Stimulated activated CD8-positive, alpha-beta memory T cell treated with anti-CD3 and anti-CD28 coated beads, Interleukin-7, amount 100 ng/mL, for 24 hours (primary cell): ENCODE data around the gene TXNRD2.
"Not testable (repeated sequence)": the region's sequence is repeated elsewhere in the genome, so short reads cannot be mapped to it uniquely, and the experiment has no call there.

Experiments
- DNase-seq: peaks from one replicate; pipeline ENCODE4 v3.0.0-alpha.2; 2020; ENCODE audit warnings: low read depth

Gene TXNRD2

DNA sequence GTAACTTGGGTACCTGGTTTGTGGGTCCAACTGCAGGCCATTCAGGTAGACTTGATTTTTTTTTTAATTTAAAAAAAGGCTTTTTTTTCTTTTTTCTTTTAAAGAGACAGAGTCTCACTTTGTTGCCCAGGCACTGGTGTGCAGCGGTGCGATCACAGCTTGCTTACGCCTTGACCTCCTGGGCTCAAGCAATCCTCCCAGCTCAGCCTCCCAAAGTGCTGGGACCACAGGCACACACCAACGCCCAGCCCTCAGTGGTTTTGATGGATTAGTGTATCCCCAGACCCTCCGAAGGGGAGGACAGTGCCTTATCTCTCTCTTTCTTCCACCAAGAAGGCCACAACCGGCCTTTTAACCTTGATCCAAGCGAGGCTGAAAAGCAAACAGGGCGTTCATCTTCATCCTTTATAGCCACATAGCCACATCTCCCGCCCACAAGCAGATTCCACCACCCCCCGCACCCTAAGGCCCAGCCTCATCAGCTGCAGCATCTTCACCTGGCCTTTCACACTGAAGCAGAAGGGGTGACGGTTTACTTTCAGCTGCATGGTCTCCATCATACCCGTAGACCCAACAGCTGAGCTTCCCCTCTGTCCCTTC lies 17.6 kb downstream of the TXNRD2 start:
- DNase-seq, result no peak

DNA sequence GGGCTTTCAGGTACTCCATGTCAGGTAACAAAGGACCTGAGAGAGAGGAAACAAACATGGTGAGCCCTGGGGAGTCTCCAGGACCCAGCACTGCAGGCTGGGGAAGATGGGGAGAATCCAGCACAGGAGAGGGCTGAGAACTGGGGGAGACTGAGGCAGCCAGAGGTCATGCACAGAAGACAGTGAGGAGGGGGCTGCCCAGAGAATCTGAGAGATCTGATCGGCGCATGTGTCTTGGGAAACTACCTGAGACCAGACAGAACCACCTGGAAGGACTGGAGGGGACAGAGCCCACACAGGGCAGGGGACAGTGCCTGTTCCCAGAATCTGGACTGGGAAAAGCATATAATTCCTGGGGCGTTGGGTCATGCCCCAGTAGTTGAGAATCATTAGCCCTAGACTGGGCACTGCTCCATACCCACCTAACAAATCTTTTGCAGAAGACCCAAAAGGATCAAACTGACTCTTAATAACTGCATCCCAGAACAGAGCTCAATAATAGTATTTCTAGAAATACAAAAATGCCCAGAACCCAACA lies 20.0 kb downstream of the TXNRD2 start:
- DNase-seq, result no peak

DNA sequence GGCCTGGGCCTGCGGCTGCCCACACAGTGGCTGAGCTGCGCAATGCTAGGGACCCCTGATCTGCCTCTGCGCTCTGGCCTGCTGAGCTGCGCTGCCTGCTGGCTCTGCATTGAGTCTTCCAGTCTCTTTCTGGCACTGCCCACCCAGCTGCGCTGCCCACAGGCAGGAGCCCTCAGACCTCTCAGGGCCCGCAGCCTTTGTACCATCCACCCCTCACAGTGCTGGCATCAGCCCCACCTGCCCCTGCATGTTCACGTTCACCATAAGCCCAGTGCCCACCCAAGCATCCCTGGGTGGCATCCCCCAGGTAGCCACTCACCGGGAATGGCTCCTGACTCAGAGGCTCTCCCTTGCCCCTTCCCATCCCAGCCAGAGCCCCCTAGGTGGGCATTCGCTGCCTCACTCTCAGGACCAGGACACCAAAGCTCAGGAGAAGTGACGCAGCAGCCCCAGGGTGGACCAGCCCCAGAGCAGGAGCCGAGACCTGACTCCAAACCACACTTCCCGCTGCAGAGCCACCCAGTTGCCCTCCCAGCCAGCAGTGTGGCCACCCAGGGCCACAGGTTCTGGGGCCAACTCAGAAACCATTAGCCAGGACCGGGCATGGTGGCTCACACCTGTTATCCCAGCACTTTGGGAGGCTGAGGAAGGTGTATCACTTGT lies 21.8 kb downstream of the TXNRD2 start:
- no peak for DNase-seq

DNA sequence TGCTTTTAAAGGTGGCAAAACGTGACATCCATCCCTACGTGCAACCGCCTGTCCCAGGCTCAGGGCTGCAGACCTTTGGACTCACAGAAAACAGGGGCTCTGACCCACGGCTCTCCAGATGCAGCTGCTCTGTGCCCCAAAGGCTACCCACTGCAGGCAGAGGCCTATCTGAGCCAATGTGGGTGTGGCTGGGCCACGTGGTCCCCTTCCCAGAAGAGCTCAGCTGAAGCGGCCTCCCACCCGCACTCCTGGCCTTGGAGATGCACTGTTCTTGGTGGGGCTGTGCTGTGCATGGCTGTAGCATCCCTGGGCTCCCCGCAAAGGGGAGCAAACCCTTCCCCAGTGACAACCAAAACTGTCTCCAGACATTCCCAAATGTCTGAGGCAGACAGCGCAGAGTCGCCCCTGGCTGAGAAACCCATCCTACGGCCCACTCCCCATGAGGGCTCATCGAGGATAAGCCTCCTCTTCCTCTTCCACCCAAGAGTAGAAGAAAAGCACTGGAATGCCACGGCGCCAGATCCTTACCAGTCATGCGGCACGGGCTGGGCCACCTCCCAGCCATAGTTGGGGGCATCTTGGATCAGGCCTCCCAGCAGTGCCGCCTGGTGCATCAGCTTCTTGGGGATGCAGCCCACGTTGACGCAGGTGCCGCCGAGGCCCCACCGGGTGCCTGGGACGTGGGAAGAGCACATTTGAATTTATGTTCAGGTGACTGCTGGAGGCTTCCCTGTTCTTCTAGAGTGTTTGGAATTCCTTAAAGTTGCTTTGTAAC lies 23.1 kb downstream of the TXNRD2 start:
- no peak for DNase-seq

DNA sequence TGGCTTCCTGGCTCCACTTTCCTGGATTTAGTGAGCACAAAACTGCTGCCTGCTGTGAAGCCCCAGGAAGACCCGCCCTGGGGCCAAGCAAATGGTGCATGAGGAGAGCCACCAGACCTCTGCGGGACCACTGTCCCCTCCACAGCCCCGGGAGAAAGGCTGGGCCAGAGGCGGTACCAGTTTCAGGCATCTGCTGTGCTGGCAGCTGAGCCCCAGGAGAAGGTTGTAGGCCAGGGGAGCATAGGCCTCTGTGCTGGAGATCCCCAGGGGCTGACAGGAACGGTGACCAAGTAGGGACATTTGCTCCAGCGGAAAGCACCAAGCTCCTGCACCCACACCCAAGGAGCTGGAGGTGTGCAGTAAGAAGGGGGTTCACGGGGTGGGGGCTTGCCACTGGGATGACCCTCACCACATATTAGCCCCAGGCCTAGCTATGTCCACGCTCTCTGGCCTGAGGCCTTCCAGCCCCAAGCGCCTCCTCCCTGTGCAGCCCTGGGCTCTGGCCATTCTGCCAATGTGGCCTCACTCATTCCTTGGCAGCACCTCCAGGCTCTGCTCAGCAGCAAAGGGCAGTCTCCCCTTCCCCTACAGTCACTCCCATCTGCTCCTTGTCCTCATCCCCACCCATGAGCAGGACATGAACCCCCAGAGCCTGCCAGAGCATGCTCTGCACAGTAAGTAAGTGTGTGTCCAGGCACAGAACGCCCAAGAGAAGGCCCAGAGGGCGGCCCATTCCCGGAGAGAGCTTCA lies 24.1 kb downstream of the TXNRD2 start:
- no peak for DNase-seq

DNA sequence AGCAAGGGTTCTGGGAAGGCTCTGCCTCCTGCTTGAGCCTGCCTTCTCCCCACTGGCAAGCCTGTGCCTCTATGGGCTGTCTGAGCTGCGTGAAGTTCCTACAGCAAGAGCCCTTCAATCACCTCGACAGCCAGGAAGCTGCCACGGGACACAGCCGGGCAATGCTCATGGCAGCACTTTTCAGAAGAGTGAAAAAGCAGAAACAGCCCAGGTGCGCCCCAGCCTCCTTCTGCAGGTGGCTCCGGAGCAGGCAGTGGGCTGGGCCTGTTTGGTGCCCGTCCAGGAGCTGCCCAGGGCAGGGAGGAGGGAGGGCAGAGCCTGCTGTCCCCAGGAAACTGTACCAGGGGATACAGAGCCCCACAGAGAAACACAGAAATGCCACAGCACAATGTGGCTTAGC lies 24.7 kb downstream of the TXNRD2 start:
- DNase-seq, result no peak

DNA sequence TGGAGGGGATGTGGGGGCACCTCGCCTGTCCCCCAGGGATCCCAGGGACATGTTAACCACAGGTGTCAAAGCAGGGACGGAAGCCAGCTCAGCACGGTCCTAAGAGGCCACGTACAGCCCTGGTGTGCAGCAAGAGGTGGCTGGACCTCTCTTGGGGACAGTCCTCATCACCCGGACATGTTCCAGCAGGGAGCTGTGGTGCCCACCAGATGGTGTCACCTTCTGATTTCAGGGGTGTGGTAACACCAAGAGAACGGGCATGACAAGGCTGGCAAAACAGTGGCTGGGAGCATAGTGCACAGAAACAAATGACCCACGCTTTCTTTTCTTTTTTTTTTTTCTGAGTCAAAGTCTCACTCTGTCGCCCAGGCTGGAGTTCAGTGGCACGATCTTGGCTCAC lies 25.6 kb downstream of the TXNRD2 start:
- DNase-seq, result no peak

DNA sequence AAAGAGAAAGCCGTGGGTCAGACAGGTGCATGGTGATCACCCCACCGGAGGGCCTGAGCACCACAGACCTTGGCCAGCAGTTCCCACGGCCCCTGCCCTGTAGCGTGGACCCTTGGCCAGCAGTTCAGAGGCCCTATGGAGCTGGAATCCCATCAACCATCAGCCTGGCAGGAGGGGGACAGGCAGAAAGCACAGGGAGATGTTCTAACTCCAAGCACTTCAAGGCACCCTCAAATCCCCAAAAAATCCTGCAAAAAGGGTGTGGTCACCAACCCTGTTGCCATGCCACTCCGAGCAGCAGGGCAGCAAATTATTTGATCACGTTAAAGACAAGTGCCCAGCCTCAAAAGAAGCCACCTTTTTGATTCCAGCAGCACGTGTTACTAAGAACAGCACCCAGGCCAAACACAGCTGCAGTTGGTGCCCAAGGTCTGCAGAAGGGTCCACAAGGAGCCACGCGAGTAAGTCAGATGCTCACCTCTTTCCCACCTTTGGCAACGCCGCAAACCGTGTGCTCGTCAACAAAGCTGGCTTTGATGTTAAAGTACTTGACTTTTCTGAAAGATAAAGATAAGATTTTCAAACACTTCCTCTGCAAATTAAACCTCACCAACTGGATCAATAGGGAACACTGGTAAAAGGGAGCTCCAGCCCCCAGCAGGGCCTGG lies 26.2 kb downstream of the TXNRD2 start:
- DNase-seq, result no peak

DNA sequence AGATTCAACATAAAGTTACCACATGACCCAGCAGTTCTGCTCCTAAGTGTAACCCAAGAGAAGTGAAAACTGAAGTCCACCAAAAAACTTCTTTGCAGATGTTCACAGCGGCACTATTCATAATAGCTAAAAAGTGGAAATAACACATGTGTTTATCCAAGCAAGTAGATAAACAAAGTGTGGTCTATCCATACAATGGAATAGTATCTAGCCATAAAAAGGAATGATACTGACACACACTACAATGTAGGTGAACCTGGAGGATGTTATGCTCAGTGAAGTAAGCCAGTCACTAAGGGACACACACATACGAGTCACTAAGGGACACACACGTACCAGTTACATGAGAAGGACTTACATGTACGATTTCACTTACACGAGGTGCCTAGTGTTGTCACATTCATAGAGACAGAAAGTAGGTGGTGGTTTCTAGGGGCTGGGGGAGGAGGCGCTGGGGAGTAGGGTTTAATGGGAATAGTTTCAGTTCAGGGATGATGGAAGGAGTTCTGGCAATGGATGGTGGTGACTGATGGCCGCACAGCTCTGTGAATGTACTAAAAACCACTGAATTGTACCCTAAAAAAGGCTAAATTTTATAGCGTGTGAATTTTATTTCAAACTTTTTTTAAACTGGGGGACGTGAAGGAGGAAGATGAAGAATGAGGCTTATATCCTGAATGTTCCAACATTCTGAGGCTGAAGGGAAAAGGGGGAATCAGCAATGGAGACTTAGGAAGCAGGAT lies 27.2 kb downstream of the TXNRD2 start:
- DNase-seq, result no peak

DNA sequence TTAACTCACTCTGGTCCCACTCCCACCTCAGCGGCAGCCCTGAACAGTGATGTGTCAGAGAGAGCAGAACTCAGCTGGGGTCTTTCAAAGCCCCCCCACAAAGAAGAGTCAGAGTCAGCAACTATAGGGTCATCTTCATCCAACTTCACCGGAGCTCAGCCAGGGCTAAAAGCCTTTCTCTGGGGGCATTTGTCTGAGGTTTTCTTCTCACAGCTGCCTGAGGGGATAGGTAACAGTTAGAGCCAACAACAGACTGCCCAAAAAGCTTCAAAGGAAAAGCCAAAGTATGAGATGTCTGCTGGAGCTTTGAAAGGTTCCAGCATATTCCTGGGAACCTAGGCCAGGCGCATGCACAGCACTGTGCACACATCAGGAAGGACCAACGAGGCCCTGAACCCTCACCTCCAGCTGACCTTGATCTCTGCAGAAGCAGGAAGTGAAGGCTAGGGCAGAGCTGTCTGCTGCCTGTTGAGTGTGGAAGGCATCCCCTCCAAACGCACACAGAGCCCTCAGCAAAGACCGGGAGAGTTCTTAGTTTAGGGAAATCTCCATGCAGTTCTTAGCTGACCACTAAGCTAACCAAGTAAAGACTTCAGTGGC lies 28.2 kb downstream of the TXNRD2 start:
- DNase-seq, result no peak

DNA sequence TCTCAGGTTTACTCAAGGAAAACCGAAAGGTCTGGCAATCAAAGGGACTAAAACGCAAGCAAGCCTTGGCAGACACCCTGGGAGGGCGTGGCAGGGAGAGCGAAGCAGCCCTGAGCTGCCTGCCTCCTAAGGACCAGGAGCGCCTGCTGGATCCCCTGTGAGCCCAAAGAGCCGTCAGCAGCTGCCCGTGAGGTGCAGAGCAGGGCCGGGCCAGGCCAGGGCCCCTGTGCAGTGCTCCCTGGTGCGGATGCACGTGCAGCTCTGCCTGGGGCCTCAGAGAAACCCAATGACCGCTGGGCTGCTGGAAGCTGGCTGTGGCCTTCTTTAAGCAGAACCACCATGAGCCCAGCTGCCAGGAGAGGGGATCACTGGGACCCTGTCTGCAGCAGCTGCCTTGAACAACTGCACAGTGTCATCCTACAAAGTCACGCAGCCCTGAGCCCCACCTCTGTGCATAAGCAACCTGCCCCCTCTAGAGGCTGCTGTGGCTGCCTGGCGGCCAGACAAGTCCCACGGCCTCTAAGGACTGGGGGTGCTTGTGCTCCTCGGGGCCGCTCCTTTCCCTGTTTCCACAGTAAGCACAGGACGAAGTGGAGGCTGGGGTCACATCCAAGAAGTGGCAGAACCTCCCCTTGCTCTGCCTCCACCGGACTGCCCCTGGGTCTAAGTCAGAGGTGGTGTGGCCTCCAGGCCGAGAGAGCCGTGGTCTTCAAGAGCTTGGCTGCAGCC lies 29.2 kb downstream of the TXNRD2 start:
- DNase-seq, result no peak

DNA sequence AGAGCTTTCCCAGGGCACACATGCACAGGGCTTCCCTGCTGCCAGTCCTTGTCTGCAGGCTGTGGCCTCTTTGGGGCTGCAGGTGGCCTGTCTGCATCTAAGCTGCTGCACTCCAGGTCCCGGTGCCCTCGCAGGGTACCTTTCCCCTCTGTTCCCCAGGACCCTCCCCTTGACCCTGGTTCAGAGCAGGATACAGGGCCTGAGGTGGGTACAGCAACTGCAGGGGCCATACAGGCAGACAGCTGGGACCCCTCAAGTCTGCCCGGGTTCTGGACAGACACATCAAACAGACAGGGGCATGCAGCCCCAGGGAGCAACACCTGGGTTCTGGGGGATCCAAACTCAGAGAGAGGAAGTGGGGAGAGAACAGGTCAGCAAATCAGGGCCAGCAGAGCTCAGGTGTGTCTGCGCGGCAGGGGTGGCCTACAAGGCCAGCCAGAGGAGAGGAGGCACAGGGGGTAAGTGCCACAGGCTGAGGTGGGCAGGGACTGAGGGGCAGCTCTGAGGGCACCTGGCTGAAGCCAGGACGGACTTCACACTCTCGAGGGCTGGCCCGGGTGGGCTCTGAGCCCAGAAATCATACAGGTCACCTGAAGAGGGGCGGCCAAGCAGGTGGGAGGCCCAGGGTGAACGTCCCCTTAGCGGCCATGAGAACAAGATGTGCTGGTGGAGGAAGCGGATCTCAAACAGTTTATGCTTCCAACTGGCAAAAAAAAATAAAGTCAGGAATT lies 29.9 kb downstream of the TXNRD2 start:
- no peak for DNase-seq

DNA sequence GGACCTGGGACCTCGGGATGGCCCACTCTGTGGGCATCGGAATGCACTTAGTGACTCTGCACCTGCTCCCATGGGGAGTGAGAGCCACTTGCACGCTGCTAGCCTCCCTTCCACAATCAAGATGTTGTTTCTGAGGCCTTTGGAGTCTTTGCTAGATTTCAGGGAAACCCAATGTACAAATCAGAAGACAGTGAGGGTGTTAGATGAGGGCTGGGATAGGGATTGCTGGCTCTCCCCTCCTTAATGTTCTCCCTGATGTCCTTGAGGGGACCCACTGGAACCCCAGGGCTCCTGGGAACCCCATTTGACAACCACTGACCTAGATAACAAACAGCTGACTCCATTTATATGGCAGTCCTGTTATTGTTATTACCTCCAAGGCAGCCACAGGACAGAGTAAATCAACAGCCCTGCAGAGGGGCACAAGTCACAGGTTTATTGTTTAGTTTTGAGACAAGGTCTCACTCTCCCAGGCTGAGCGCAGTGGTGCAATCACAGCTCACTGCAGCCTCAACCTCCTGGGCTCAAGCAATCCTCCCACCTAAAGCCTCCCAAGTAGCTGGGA lies 31.4 kb downstream of the TXNRD2 start:
- DNase-seq, result no peak

DNA sequence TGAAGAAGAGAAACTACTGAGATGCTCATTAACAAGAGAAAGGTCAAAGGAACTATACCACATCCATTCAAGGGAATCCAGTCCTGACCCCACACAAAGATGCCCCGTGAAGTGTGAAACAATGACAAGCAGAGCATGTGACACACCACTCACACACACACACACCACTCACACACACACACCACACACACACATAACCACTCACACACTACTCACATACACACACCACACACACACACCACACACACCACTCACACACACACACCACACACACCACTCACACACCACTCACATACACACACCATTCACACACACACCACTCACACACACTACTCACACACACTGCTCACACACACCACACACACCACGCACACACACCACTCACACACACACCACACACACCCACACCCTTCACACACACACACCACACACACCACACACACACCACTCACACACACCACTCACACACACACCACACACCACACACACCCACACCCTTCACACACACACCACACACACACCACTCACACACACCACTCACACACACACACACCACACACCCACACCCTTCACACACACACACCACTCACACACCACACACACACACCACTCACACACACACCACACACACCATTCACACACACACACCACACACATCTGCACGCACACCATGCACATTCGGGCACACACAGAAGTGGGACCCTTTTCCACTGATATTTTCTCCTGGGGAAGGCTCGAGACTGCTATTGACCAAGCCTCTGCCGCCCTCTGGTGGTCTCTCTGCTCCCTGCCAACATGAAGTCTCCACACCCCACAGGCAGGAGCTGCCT lies 32.1 kb downstream of the TXNRD2 start:
- peak; percentile 72 for DNase-seq

DNA sequence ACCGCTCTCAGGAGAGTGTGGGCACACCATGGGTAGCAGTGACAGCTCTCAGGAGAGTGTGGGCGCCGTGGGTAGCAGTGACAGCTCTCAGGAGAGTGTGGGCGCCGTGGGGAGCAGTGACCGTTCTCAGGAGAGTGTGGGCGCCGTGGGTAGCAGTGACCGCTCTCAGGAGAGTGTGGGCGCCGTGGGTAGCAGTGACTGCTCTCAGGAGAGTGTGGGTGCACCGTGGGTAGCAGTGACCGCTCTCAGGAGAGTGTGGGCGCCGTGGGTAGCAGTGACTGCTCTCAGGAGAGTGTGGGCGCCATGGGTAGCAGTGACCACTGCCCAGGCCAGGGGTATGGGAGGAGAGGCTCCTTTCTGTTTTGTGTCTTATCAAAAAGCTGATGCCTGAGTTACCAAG lies 33.7 kb downstream of the TXNRD2 start:
- not testable (repeated sequence) for DNase-seq

DNA sequence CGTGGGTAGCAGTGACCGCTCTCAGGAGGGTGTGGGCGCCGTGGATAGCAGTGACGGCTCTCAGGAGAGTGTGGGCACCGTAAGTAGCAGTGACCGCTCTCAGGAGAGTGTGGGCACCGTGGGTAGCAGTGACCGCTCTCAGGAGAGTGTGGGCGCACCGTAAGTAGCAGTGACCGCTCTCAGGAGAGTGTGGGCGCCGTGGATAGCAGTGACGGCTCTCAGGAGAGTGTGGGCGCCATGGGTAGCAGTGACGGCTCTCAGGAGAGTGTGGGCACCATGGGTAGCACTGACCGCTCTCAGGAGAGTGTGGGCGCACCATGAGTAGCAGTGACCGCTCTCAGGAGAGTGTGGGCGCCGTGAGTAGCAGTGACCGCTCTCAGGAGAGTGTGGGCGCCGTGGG lies 34.8 kb downstream of the TXNRD2 start:
- DNase-seq, result not testable (repeated sequence)

DNA sequence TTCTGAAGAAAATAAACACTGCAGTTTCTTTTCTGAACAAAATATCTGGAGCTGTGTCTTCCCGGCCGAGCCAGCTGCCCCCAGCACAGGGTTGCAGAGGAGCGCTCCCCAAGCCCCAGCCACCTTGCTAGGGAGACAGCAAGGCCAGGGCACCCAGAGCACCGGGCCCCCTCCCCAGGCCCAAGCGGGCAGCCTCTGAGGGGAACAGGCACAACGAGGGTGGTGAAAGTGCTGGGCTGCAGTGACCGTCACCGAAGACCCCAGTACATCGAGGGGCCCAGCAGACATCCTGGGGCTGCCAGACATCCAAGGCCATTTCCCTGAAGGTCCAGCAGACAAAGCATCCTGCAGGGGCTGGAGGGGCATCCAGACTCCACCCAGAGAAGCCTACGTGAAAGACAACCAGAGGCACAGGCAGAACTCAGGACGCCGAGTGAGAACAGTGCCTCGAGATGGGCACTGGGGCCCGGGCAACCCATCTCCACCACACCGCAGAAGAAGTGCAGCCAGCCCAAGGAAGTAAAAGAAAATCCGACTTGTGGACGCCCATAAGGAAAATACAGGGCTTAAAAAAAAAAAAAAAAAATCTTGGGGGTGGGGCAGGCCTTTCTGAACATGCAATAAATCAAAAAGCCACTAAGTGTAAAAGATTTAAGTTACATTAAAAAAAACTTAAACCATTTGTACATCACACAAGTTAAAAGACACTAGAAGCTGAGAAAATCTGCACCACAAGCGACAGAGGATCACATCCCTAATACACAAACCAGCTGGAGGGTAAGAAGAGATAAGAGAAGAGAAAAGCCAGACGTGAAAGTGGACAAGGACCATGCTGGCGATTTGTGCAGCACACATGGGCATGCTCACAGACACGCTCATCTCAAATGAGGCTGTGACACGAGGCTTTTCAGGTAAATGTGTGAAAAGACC lies 36.0 kb downstream of the TXNRD2 start:
- no peak for DNase-seq
